Measurements from ENCODE around the gene IFFO2. TPM values are rescaled to one million over a fixed set of nuclear protein-coding genes. Genes with fewer than 3 reads are reported as not detected.

Gene IFFO2
- total and polyA plus RNA-seq, 7 donors: 1.2 to 35.0 (median 8.6) TPM

DNA sequence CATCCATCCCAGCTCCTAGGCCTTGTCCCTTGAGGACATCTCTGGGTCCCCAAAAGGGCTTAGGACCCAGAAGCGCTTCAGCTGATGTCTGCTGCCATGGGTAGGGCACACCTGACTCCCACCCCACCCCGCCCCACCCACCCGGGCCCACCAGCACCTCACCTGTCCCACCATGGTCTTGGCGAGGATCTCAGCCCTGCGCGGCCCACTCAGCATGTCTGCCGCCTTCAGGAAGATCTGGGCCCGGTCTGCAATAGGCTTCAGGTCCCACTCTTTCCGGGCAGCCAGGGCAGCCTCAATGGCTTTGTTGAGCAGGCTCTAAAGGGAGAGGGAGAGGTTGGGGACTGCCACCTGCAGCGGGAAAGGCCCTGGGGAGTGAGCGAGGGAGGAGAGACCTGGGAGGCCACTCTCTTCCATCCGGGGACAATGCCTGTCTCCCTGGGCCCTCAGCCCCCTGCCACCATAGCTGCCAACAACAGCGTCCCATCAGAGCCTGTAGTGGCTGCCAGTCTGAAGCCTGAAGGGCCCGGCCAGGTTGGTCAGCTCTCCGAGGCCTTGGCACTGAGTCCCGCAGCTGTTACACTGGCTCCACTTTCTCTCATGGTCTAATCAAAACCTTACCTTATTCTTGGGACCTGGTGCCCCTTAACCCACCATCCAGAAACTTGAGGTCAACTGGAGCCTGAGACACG lies 71.0 kb downstream of the IFFO2 start:
- Histone ChIP-seq H3K9me3 (no peaks in the 10 kb centered on the region), H3K4me3 (no peak overlapping the region), H3K36me3 (peaks cover 0 to 21% (median 3%) of the 10 kb centered on the region in 4 donors), H3K27me3 (no peaks in the 10 kb centered on the region), H3K27ac (no peak overlapping the region), H3K4me1 (peaks cover 0 to under 1% (median 0%) of the 10 kb centered on the region in 4 donors)
- no peak for DNase-seq
- intact Hi-C loops (cut with DNase I): no loop called here
- TF ChIP-seq POLR2AphosphoS5 (IDR thresholded peaks at IDR 0.05) (no peak), POLR2A (IDR thresholded peaks at IDR 0.05) (no peak), EP300 (IDR thresholded peaks at IDR 0.05) (no peak)
- TF ChIP-seq, protein P1, sequence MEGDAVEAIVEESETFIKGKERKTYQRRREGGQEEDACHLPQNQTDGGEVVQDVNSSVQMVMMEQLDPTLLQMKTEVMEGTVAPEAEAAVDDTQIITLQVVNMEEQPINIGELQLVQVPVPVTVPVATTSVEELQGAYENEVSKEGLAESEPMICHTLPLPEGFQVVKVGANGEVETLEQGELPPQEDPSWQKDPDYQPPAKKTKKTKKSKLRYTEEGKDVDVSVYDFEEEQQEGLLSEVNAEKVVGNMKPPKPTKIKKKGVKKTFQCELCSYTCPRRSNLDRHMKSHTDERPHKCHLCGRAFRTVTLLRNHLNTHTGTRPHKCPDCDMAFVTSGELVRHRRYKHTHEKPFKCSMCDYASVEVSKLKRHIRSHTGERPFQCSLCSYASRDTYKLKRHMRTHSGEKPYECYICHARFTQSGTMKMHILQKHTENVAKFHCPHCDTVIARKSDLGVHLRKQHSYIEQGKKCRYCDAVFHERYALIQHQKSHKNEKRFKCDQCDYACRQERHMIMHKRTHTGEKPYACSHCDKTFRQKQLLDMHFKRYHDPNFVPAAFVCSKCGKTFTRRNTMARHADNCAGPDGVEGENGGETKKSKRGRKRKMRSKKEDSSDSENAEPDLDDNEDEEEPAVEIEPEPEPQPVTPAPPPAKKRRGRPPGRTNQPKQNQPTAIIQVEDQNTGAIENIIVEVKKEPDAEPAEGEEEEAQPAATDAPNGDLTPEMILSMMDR (IDR thresholded peaks at IDR 0.05): no peak
- 94 to 95% methylated on average over 17 of the region's 17 CpGs for WGBS, 2 donors

DNA sequence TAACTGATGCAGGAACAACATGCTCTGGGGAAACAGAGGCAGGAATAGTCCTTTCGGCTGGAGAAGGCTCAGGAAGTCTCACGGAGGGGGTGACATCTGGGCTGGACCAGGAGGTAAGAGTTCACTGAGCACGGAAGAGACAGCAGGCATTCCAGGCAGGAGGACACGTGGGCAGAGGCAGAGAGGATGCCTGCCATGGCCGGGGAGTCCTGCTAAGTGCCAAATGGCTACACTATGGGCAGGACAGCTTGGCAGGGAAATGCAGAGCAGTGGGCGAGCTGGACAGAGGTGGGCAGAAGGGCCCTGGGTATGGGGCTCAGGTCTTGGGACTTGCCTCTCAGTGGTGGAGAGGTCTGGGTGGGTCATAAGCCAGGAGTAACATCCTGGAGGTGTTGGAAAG lies 71.7 kb downstream of the IFFO2 start:
- no peaks in the 10 kb centered on the region for H3K9me3 ChIP-seq
- TF ChIP-seq EP300 (IDR thresholded peaks at IDR 0.05): no peak
- TF ChIP-seq, protein P1 (IDR thresholded peaks at IDR 0.05): no peak
- TF ChIP-seq POLR2AphosphoS5 (IDR thresholded peaks at IDR 0.05): no peak
- no peak for TF ChIP-seq POLR2A (IDR thresholded peaks at IDR 0.05)
- peaks cover 0 to 21% (median 3%) of the 10 kb centered on the region in 4 donors for H3K36me3 ChIP-seq
- no peak overlapping the region for H3K4me3 ChIP-seq
- intact Hi-C loops (cut with DNase I): no loop called here
- no peaks in the 10 kb centered on the region for H3K4me1 ChIP-seq
- no peak for DNase-seq
- H3K27ac ChIP-seq: no peak overlapping the region
- WGBS, 2 donors: 89% methylated on average over 6 of the region's 6 CpGs
- H3K27me3 ChIP-seq: no peaks in the 10 kb centered on the region

DNA sequence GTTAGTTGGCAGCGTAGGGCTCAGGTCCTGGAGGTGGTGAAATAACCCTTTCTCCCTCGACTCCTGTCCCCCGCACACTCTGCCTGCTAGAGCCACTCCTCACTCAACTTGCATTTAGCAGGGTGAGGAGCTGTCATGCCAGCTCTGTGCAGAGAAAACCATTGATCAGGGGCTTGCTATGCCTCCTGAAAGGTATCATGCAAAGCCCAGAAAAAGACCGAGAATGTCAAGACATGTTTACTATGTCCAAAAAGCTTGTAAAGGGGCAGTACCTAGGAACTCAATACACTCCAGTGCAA lies 72.1 kb downstream of the IFFO2 start:
- no peaks in the 10 kb centered on the region for H3K4me1 ChIP-seq
- WGBS, 2 donors: 56 to 70% methylated on average over 4 of the region's 4 CpGs
- DNase-seq: no peak
- intact Hi-C loops (cut with DNase I): no loop called here
- H3K27me3 ChIP-seq: no peaks in the 10 kb centered on the region
- H3K36me3 ChIP-seq: peaks cover 0 to 21% (median 3%) of the 10 kb centered on the region in 4 donors
- H3K9me3 ChIP-seq: no peaks in the 10 kb centered on the region
- no peak overlapping the region for H3K4me3 ChIP-seq
- H3K27ac ChIP-seq: no peak overlapping the region
- TF ChIP-seq, protein P1 (IDR thresholded peaks at IDR 0.05): peak in 1 of 4 experiments; percentile 5
- TF ChIP-seq EP300 (IDR thresholded peaks at IDR 0.05): no peak
- no peak for TF ChIP-seq POLR2AphosphoS5 (IDR thresholded peaks at IDR 0.05)

DNA sequence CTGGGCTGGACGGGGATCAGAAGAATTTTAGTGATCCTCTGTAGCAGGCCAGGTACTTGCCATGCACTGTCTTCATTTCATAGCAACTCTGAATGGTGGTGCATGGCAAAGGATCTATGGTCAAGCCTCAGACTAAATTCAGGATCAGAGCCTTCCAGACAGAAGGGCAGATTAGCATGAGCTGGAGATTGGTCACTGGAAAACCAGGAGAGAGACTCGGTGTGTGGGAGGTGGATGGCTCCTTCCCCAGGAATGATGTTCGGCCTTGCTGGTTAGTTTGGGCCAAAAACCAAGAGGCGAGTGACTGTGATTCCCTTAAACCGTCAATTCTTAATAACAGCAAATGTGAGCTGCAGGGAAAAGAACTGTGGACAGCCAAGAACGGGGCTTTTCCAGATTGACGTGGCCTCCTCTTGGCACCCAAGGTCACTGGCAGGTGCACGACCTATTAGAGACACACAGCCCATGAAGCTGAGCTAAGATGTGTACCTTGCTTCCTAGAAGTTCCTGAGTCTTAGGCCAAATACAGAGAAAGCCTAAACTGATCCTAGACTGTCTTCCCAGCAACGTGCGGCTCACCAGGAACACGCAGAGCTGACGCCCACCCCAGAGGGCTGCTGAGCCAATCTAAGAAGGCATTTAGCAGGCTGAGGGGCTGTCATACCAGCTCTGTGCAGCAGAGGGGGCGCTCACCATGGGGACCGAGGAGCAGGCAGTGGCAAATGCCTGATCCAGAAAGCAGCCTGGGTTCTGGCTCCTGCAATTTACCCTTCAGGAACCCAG lies 72.6 kb downstream of the IFFO2 start:
- intact Hi-C loops (cut with DNase I): no loop called here
- 52 to 61% methylated on average over 14 of the region's 14 CpGs for WGBS, 2 donors
- DNase-seq: peak; percentile 75

More for the DNA sequence above, 72.6 kb downstream of the IFFO2 start:
- H3K36me3 ChIP-seq: peaks cover 0 to 17% (median 3%) of the 10 kb centered on the region in 4 donors
- no peaks in the 10 kb centered on the region for H3K4me1 ChIP-seq
- no peak overlapping the region for H3K4me3 ChIP-seq
- H3K27ac ChIP-seq: no peak overlapping the region
- TF ChIP-seq, protein P1 (IDR thresholded peaks at IDR 0.05): peak; percentile 69 to 91 (median 80)
- TF ChIP-seq EP300 (IDR thresholded peaks at IDR 0.05): no peak
- no peaks in the 10 kb centered on the region for H3K9me3 ChIP-seq
- H3K27me3 ChIP-seq: no peaks in the 10 kb centered on the region
